HL-60/S4 treated with phorbol 12-myristate 13-acetate at 8.2 ng/mL for 4 days and 3 days (cell line): ENCODE measurements around the gene C17orf78.
"Not testable (repeated sequence)": the region's sequence is repeated elsewhere in the genome, so short reads cannot be mapped to it uniquely, and the experiment has no call there.

Source experiments
- in situ Hi-C: fragments of 300-500 bp; cut with MboI; formaldehyde crosslinking; loops from 2 replicates; pipeline ENCODE4 v1.15.0; 2022; ENCODE audit warnings: low sequenced_read_pairs

C17orf78 gene

GRCh38 chr17:37430051-37430627, 54.4 kb downstream of the C17orf78 start:
- in situ Hi-C loops = no loop called here

GRCh38 chr17:37432671-37433070, 56.9 kb downstream of the C17orf78 start:
- in situ Hi-C loops = no loop called here

GRCh38 chr17:37438141-37438540, 62.4 kb downstream of the C17orf78 start:
- in situ Hi-C loops = no loop called here

- in situ Hi-C loops = no loop called here
Observed at GRCh38 chr17:37440424-37440823, 64.6 kb downstream of the C17orf78 start.

GRCh38 chr17:37441369-37442014, 65.7 kb downstream of the C17orf78 start:
- in situ Hi-C loops = not testable (repeated sequence)
